Left ventricle myocardium inferior (tissue), 1 donor: ENCODE data around the gene PSENEN. TPM values are rescaled to one million over a fixed set of nuclear protein-coding genes. Genes with fewer than 3 reads are reported as not detected.

Source experiments
- DNase-seq: peaks from one replicate; pipeline ENCODE4 v3.0.0-alpha.2; 2020
- H3K27ac ChIP-seq: fragments of 200-600 bp; replicated peaks from 2 replicates; pipeline ENCODE4 v1.8.0; 2021
- H3K27me3 ChIP-seq: fragments of 200-600 bp; 2 replicates; pipeline ENCODE4 v1.8.0; 2021; ENCODE audit warnings: low read depth
- H3K36me3 ChIP-seq: fragments of 200-600 bp; 2 replicates; pipeline ENCODE4 v1.8.0; 2021
- H3K4me1 ChIP-seq: fragments of 200-600 bp; 2 replicates; pipeline ENCODE4 v1.8.0; 2021
- H3K4me3 ChIP-seq: fragments of 200-600 bp; 2 replicates; pipeline ENCODE4 v1.8.0; 2021; ENCODE audit warnings: mild to moderate bottlenecking, moderate library complexity
- H3K9me3 ChIP-seq: fragments of 200-600 bp; replicated peaks from 2 replicates; pipeline ENCODE4 v1.8.0; 2021
- CTCF ChIP-seq: fragments of 200-600 bp; IDR thresholded peaks from 2 replicates; pipeline ENCODE4 v1.8.0; 2021; ENCODE audit warnings: antibody characterized with exemption, mild to moderate bottlenecking, borderline replicate concordance
- intact Hi-C: fragments of 100-400 bp; cut with micrococcal nuclease; formaldehyde crosslinking; loops from one replicate; pipeline ENCODE4 v1.11.0; 2022
- total RNA-seq: library from RNA; stranded (reverse); fragmentation: NEBNext Ultra II Directional; extraction: Animal tissue kit (Norgen Biotek cat#: 25700); gene quantifications from one replicate; pipeline ENCODE4 v1.2.1, GENCODE V29; 2021
- donor health status: DM: no; HTN: yes; CAD: no; lungs with severe emphysema.

Gene PSENEN
- total RNA-seq, 1 donor from 2014 or later: 43.1 TPM

GRCh38 chr19:35777086-35777841, 31.8 kb downstream of the PSENEN start:
- H3K36me3 ChIP-seq: peaks cover 15% of the 10 kb centered on the region
- no peak for DNase-seq
- no peaks in the 10 kb centered on the region for H3K9me3 ChIP-seq
- no peak for TF ChIP-seq CTCF
- no peaks in the 10 kb centered on the region for H3K27me3 ChIP-seq
- H3K27ac ChIP-seq: no peak overlapping the region
- H3K4me3 ChIP-seq: no peak overlapping the region
- H3K4me1 ChIP-seq: peaks cover 21% of the 10 kb centered on the region
- intact Hi-C loops: no loop called here

GRCh38 chr19:35777961-35778360, 32.5 kb downstream of the PSENEN start:
- intact Hi-C loops: no loop called here
- H3K4me1 ChIP-seq: peaks cover 21% of the 10 kb centered on the region

GRCh38 chr19:35779033-35779432, 33.6 kb downstream of the PSENEN start:
- peaks cover 21% of the 10 kb centered on the region for H3K4me1 ChIP-seq
- H3K27me3 ChIP-seq: no peaks in the 10 kb centered on the region
- no peak overlapping the region for H3K4me3 ChIP-seq
- H3K27ac ChIP-seq: no peak overlapping the region
- H3K36me3 ChIP-seq: peaks cover 15% of the 10 kb centered on the region
- TF ChIP-seq CTCF: no peak
- no peaks in the 10 kb centered on the region for H3K9me3 ChIP-seq
- DNase-seq: no peak
- intact Hi-C loops: no loop called here

More at GRCh38 chr19:35777961-35778360, 32.5 kb downstream of the PSENEN start:
- Histone ChIP-seq H3K9me3 (no peaks in the 10 kb centered on the region), H3K4me3 (no peak overlapping the region), H3K36me3 (peaks cover 15% of the 10 kb centered on the region), H3K27me3 (no peaks in the 10 kb centered on the region), H3K27ac (no peak overlapping the region)
- TF ChIP-seq CTCF: no peak
- DNase-seq: no peak

- H3K27me3 ChIP-seq: no peaks in the 10 kb centered on the region
- TF ChIP-seq CTCF: no peak
- no peak for DNase-seq
- H3K9me3 ChIP-seq: no peaks in the 10 kb centered on the region
- no peak overlapping the region for H3K27ac ChIP-seq
- intact Hi-C loops: no loop called here
- peaks cover 12% of the 10 kb centered on the region for H3K4me1 ChIP-seq
- H3K4me3 ChIP-seq: no peak overlapping the region
- peaks cover 15% of the 10 kb centered on the region for H3K36me3 ChIP-seq
These were observed 34.6 kb downstream of the PSENEN start for GRCh38 chr19:35780058-35780457.

DNA sequence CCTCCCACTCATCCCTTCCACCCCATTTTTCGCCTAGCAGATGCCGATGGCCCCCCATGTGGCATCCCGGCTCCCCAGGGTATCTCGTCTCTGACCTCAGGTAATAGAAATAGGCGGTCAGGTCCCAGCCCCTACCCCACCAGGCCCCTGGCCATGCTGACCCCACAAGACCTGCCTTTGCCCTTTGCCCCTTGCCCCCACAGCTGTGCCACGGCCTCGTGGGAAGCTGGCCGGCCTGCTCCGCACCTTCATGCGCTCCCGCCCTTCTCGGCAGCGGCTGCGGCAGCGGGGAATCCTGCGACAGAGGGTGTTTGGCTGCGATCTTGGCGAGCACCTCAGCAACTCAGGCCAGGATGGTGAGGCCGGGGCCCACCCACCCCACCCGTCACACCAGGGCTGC, 35.3 kb downstream of the PSENEN start:
- H3K27me3 ChIP-seq: no peaks in the 10 kb centered on the region
- no peak for DNase-seq
- H3K27ac ChIP-seq: no peak overlapping the region
- peaks cover 9% of the 10 kb centered on the region for H3K4me1 ChIP-seq
- peaks cover 15% of the 10 kb centered on the region for H3K36me3 ChIP-seq
- no peak for TF ChIP-seq CTCF
- no peak overlapping the region for H3K4me3 ChIP-seq
- intact Hi-C loops: no loop called here
- no peaks in the 10 kb centered on the region for H3K9me3 ChIP-seq
